IPS DF 6.9 (cell line): ENCODE measurements around the gene HLA-G.

Source experiments
- DNase-seq: peaks from one replicate; pipeline ENCODE4 v3.0.0-alpha.2; 2013; ENCODE audit warnings: low read depth, low spot score
- H3K27ac ChIP-seq: one replicate; pipeline ENCODE4 v1.5.1; 2013; ENCODE audit warnings: low read length, control low read depth
- H3K27me3 ChIP-seq: 2 replicates; pipeline ENCODE4 v1.6.1; 2013; ENCODE audit warnings: mild to moderate bottlenecking, low read length; ENCODE audit not compliant: control insufficient read depth, insufficient read depth
- H3K36me3 ChIP-seq: 2 replicates; pipeline ENCODE4 v1.6.1; 2013; ENCODE audit warnings: low read length; ENCODE audit not compliant: control insufficient read depth, insufficient read depth
- H3K4me1 ChIP-seq: 2 replicates; pipeline ENCODE4 v1.6.1; 2013; ENCODE audit warnings: low read length; ENCODE audit not compliant: control insufficient read depth, insufficient read depth
- H3K4me3 ChIP-seq: 2 replicates; pipeline ENCODE4 v1.5.1; 2013; ENCODE audit warnings: mild to moderate bottlenecking, low read length
- H3K9me3 ChIP-seq: 2 replicates; pipeline ENCODE4 v1.6.1; 2013; ENCODE audit warnings: low read length, inconsistent platforms; ENCODE audit not compliant: control insufficient read depth, insufficient read depth
- WGBS: extraction: QIAGEN DNeasy Blood & Tissue Kit; methylation state at CpG from one replicate; pipeline ENCODE4 v1.1.7; 2013; ENCODE audit warnings: mixed read lengths, missing lambda C conversion rate; ENCODE audit not compliant: insufficient read length, insufficient coverage; 5-methylcytosine and 5-hydroxymethylcytosine counted together

The HLA-G gene

DNA sequence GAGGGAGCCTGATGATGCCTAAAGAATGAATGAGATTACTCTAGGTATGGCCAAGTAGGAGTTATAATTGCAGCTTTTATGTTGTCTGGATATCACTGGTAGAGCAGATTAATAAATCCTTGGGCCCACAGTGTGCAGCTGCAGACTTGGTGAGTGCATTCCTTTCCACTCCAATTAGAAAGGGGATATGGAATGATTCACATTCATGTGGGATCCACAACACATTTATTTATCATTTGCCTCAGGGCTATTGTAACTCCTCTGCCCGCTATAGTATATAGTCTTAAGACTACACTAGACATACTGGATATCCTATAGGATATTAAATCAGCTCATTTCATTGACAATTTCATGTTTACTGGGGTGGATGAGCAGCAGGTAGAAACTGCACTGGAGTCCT, 11.6 kb upstream of the HLA-G start:
- Histone ChIP-seq H3K4me1 (no peaks in the 10 kb centered on the region), H3K4me3 (no peak overlapping the region), H3K36me3 (no peaks in the 10 kb centered on the region), H3K27ac (no peak overlapping the region), H3K9me3 (no peaks in the 10 kb centered on the region), H3K27me3 (no peaks in the 10 kb centered on the region)
- DNase-seq: no peak
- WGBS: no CpG with 5 or more reads among the region's 1 CpG

DNA sequence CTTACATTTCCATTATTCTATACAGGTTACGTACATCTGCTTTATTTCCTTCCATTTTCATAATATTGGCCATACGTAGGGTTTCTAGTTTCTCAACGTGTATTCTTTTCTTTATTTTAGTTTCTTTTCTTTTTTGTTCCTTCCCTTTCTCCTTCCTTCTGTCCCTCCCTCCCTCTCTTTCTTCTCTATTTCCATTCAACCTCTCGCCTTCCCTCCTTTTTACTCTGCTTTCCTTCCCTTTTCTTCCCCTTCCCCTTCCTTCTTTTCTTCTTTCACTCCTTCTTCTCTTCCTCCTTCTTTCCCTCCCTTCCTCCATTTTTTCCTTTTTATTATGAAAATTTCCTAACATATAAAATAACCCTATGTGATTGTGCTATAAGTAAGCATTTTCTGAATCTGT, 8.7 kb upstream of the HLA-G start:
- DNase-seq: no peak

GRCh38 chr6:29824144-29824543, 3.5 kb upstream of the HLA-G start:
- peaks cover 1% of the 10 kb centered on the region; the same call in 1 of the 2 replicates for H3K4me1 ChIP-seq
- H3K9me3 ChIP-seq: no peaks in the 10 kb centered on the region
- H3K4me3 ChIP-seq: no peak overlapping the region
- no peaks in the 10 kb centered on the region for H3K36me3 ChIP-seq
- DNase-seq: no peak
- no peak overlapping the region for H3K27ac ChIP-seq
- H3K27me3 ChIP-seq: peaks cover 18% of the 10 kb centered on the region

More for the DNA sequence above, 8.7 kb upstream of the HLA-G start:
- no peaks in the 10 kb centered on the region for H3K4me1 ChIP-seq
- no peak overlapping the region for H3K27ac ChIP-seq
- H3K27me3 ChIP-seq: no peaks in the 10 kb centered on the region
- no peak overlapping the region for H3K4me3 ChIP-seq
- H3K36me3 ChIP-seq: no peaks in the 10 kb centered on the region
- H3K9me3 ChIP-seq: no peaks in the 10 kb centered on the region
- 100% methylated on average over 1 of the region's 4 CpGs for WGBS

GRCh38 chr6:29825848-29826247, 1.8 kb upstream of the HLA-G start:
- H3K27me3 ChIP-seq: peaks cover 18% of the 10 kb centered on the region
- no peak overlapping the region for H3K27ac ChIP-seq
- no peaks in the 10 kb centered on the region for H3K36me3 ChIP-seq
- H3K4me3 ChIP-seq: no peak overlapping the region
- DNase-seq: no peak
- no peaks in the 10 kb centered on the region for H3K9me3 ChIP-seq
- peaks cover 1% of the 10 kb centered on the region; the same call in 1 of the 2 replicates for H3K4me1 ChIP-seq
- no CpG with 5 or more reads among the region's 2 CpGs for WGBS

DNA sequence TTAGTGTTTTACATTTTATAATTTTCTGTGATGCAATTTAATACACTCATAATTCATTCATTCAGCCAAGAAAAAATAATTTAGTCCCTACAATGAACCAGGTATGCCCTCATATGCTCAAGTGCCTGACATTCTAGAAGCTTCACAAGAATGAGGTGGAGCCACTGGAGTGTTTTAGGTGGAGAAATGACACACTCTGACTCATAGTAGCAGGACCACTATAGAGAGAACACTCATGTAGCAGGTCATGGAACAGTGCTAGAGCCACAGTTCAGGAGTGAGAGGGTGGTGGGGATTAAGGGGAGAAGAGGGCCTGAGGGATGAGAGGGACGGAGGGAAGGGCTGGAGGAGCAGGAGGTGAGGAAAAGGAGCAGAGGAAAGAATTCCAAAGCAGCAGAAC, 1.4 kb upstream of the HLA-G start:
- peaks cover 18% of the 10 kb centered on the region for H3K27me3 ChIP-seq
- H3K9me3 ChIP-seq: no peaks in the 10 kb centered on the region
- no peak overlapping the region for H3K27ac ChIP-seq
- no peak overlapping the region for H3K4me3 ChIP-seq
- peaks cover 1% of the 10 kb centered on the region; the same call in 1 of the 2 replicates for H3K4me1 ChIP-seq
- H3K36me3 ChIP-seq: no peaks in the 10 kb centered on the region
- WGBS: no CpG with 5 or more reads among the region's 1 CpG
- no peak for DNase-seq

DNA sequence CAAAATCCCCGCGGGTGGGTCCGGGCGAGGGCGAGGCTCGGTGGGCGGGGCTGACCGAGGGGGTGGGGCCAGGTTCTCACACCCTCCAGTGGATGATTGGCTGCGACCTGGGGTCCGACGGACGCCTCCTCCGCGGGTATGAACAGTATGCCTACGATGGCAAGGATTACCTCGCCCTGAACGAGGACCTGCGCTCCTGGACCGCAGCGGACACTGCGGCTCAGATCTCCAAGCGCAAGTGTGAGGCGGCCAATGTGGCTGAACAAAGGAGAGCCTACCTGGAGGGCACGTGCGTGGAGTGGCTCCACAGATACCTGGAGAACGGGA, 809 bp downstream of the HLA-G start:
- Histone ChIP-seq H3K9me3 (no peaks in the 10 kb centered on the region), H3K4me3 (no peak overlapping the region; the same call in 1 of the 2 replicates), H3K36me3 (no peaks in the 10 kb centered on the region), H3K4me1 (peaks cover 1% of the 10 kb centered on the region; the same call in 1 of the 2 replicates), H3K27ac (no peak overlapping the region), H3K27me3 (peaks cover 18% of the 10 kb centered on the region)
- WGBS: no CpG with 5 or more reads among the region's 26 CpGs
- no peak for DNase-seq

GRCh38 chr6:29829766-29830165, 2.1 kb downstream of the HLA-G start:
- Histone ChIP-seq H3K36me3 (no peaks in the 10 kb centered on the region), H3K27me3 (peaks cover 18% of the 10 kb centered on the region), H3K27ac (no peak overlapping the region), H3K4me3 (no peak overlapping the region), H3K4me1 (peaks cover 1% of the 10 kb centered on the region; the same call in 1 of the 2 replicates), H3K9me3 (no peaks in the 10 kb centered on the region)
- no peak for DNase-seq
- WGBS: no CpG with 5 or more reads among the region's 3 CpGs

DNA sequence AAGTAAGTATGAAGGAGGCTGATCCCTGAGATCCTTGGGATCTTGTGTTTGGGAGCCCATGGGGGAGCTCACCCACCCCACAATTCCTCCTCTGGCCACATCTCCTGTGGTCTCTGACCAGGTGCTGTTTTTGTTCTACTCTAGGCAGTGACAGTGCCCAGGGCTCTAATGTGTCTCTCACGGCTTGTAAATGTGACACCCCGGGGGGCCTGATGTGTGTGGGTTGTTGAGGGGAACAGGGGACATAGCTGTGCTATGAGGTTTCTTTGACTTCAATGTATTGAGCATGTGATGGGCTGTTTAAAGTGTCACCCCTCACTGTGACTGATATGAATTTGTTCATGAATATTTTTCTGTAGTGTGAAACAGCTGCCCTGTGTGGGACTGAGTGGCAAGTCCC, 2.8 kb downstream of the HLA-G start:
- Histone ChIP-seq H3K36me3 (no peaks in the 10 kb centered on the region), H3K27me3 (peaks cover 18% of the 10 kb centered on the region), H3K4me3 (no peak overlapping the region), H3K4me1 (peaks cover 1% of the 10 kb centered on the region; the same call in 1 of the 2 replicates), H3K9me3 (no peaks in the 10 kb centered on the region), H3K27ac (no peak overlapping the region)
- DNase-seq: no peak
- WGBS: no CpG with 5 or more reads among the region's 2 CpGs

- H3K36me3 ChIP-seq: no peaks in the 10 kb centered on the region
- no CpG with 5 or more reads among the region's 2 CpGs for WGBS
- H3K4me1 ChIP-seq: peaks cover 1% of the 10 kb centered on the region; the same call in 1 of the 2 replicates
- no peak for DNase-seq
- no peak overlapping the region for H3K4me3 ChIP-seq
- H3K27me3 ChIP-seq: peaks cover 16% of the 10 kb centered on the region; the same call in 1 of the 2 replicates
- no peaks in the 10 kb centered on the region for H3K9me3 ChIP-seq
- H3K27ac ChIP-seq: no peak overlapping the region
Measured at GRCh38 chr6:29831776-29832175, 4.2 kb downstream of the HLA-G start.

GRCh38 chr6:29834564-29835436, 7.2 kb downstream of the HLA-G start:
- Histone ChIP-seq H3K27me3 (no peaks in the 10 kb centered on the region), H3K4me1 (no peaks in the 10 kb centered on the region), H3K9me3 (no peaks in the 10 kb centered on the region), H3K4me3 (no peak overlapping the region), H3K36me3 (no peaks in the 10 kb centered on the region), H3K27ac (no peak overlapping the region)
- no CpG with 5 or more reads among the region's 16 CpGs for WGBS
- peak; percentile 31 for DNase-seq

GRCh38 chr6:29839917-29840316, 12.3 kb downstream of the HLA-G start:
- Histone ChIP-seq H3K4me1 (no peaks in the 10 kb centered on the region), H3K4me3 (no peak overlapping the region), H3K27ac (no peak overlapping the region), H3K36me3 (no peaks in the 10 kb centered on the region), H3K9me3 (no peaks in the 10 kb centered on the region), H3K27me3 (no peaks in the 10 kb centered on the region)
- DNase-seq: no peak
- whole genome bisulfite sequencing: no CpG with 5 or more reads among the region's 1 CpG
